GM12878 (cell line): ENCODE results near the gene RFFL. TPM values are rescaled to one million over a fixed set of nuclear protein-coding genes. Genes with fewer than 3 reads are reported as not detected.

Source experiments
- BMI1 ChIP-seq: fragments of 450-650 bp; IDR thresholded peaks from 2 replicates; pipeline ENCODE4 v1.6.1; 2016; ENCODE audit warnings: mild to moderate bottlenecking, moderate library complexity, borderline replicate concordance
- ETV6 ChIP-seq, 2 experiments: fragments of 450-650 bp in 1 of 2; IDR thresholded peaks in 1 of 2; conservative IDR thresholded peaks in 1 of 2; 2 replicates each; pipeline ENCODE4 v1.6.1; 2014; ENCODE audit warnings: antibody characterized with exemption in 1 of 2, borderline replicate concordance in 1 of 2, low read depth in 1 of 2, mild to moderate bottlenecking in 1 of 2, moderate library complexity in 1 of 2
- FOS ChIP-seq: IDR thresholded peaks from 3 replicates; pipeline ENCODE4 v1.6.1; 2011; ENCODE audit warnings: borderline replicate concordance; ENCODE audit not compliant: insufficient read length; ENCODE audit errors: extremely low read depth
- GABPA ChIP-seq: IDR thresholded peaks from 2 replicates; pipeline ENCODE4 v1.6.1; 2014; ENCODE audit warnings: antibody characterized with exemption, low read depth, mild to moderate bottlenecking, inconsistent platforms
- HCFC1 ChIP-seq: fragments of 150-350 bp; IDR thresholded peaks from 2 replicates; pipeline ENCODE4 v1.6.1; 2014; ENCODE audit warnings: low read length
- HDAC2 ChIP-seq: fragments of 200-600 bp; sonication (generic); IDR thresholded peaks from 2 replicates; pipeline ENCODE4 v1.6.1; 2017
- KDM1A ChIP-seq: fragments of 200-600 bp; sonication (generic); IDR thresholded peaks from 2 replicates; pipeline ENCODE4 v1.6.1; 2016; ENCODE audit warnings: borderline replicate concordance
- MYC ChIP-seq: IDR thresholded peaks from 2 replicates; pipeline ENCODE4 v1.6.1; 2011; ENCODE audit warnings: mild to moderate bottlenecking, low read length, moderate library complexity, inconsistent platforms; ENCODE audit not compliant: insufficient read depth, insufficient replicate concordance, insufficient read length, severe bottlenecking
- NFXL1 ChIP-seq: fragments of 450-650 bp; IDR thresholded peaks from 2 replicates; pipeline ENCODE4 v1.6.1; 2017; ENCODE audit warnings: antibody characterized with exemption, mild to moderate bottlenecking, borderline replicate concordance
- NFYA ChIP-seq: IDR thresholded peaks from 2 replicates; pipeline ENCODE4 v1.6.1; 2011; ENCODE audit warnings: low read depth, mild to moderate bottlenecking, low read length, improper control_type of control experiment, borderline replicate concordance
- NFYB ChIP-seq: IDR thresholded peaks from 2 replicates; pipeline ENCODE4 v1.6.1; 2011; ENCODE audit warnings: low read depth, mild to moderate bottlenecking, low read length, improper control_type of control experiment, moderate library complexity; ENCODE audit not compliant: insufficient read depth
- NRF1 ChIP-seq: conservative IDR thresholded peaks from 2 replicates; pipeline ENCODE4 v1.6.1; 2011; ENCODE audit warnings: mild to moderate bottlenecking, low read depth, low read length, improper control_type of control experiment
- POLR2AphosphoS2 ChIP-seq: IDR thresholded peaks from 2 replicates; pipeline ENCODE4 v1.6.1; 2011; ENCODE audit warnings: low read depth, mild to moderate bottlenecking, low read length, improper control_type of control experiment, moderate library complexity
- POU2F2 ChIP-seq: IDR thresholded peaks from 3 replicates; pipeline ENCODE4 v1.6.1; 2011; ENCODE audit warnings: low read depth, mild to moderate bottlenecking, low read length, borderline replicate concordance
- STAT1 ChIP-seq: fragments of 450-650 bp; conservative IDR thresholded peaks from 2 replicates; pipeline ENCODE4 v1.6.1; 2014; ENCODE audit warnings: antibody characterized with exemption, mild to moderate bottlenecking
- TAF1 ChIP-seq: IDR thresholded peaks from 2 replicates; pipeline ENCODE4 v1.6.1; 2011; ENCODE audit warnings: mild to moderate bottlenecking, low read depth, low read length, borderline replicate concordance
- TBL1XR1 ChIP-seq: IDR thresholded peaks from 2 replicates; pipeline ENCODE4 v1.6.1; 2012; ENCODE audit warnings: low read depth, low read length, improper control_type of control experiment
- ZNF274 ChIP-seq: IDR thresholded peaks from one replicate; pipeline ENCODE4 v1.8.0; 2011; ENCODE audit not compliant: insufficient read length, insufficient read depth
- ZNF622 ChIP-seq: fragments of 450-650 bp; IDR thresholded peaks from 2 replicates; pipeline ENCODE4 v1.6.1; 2017; ENCODE audit warnings: mild to moderate bottlenecking, inconsistent platforms
- ZSCAN29 ChIP-seq: fragments of 450-650 bp; IDR thresholded peaks from 2 replicates; pipeline ENCODE4 v1.6.1; 2017; ENCODE audit warnings: mild to moderate bottlenecking, moderate library complexity
- polyA plus RNA-seq, 11 experiments: library from polyadenylated mRNA; depleted of rRNA in 4 of 11; unstranded in 6 of 11; stranded (reverse) in 5 of 11; fragments of >200 nt; fragmentation: Nextera tagmentation in 4 of 11; fragmentation: Illumina TruSeq in 1 of 11; extraction: Ambion mirVana in 4 of 11; extraction: Trizol in 1 of 11; gene quantifications; 1 replicate in 1 of 11; 2 replicates in 10 of 11; pipeline versions ENCODE4 v1.2.1 to v1.2.3, GENCODE V29; 2011 to 2016; ENCODE audit warnings: inconsistent platforms in 2 of 11, missing spikeins in 2 of 11, low read depth in 1 of 11
- total RNA-seq, 4 experiments: library from RNA; depleted of rRNA in 3 of 4; stranded (reverse); fragments of >200 nt in 3 of 4; fragmentation: Illumina TruSeq in 1 of 4; extraction: Trizol in 1 of 4; gene quantifications; 2 replicates each; pipeline versions ENCODE4 v1.2.1 to v1.2.3, GENCODE V29; 2013 to 2021
- TF ChIP-seq, protein P1 (sequence below): IDR thresholded peaks from 2 replicates; pipeline ENCODE4 v1.6.1; 2012; ENCODE audit warnings: low read depth, low read length, improper control_type of control experiment
- TF ChIP-seq, protein P2 (sequence below): fragments of 450-650 bp; formaldehyde crosslinking; IDR thresholded peaks from 2 replicates; pipeline ENCODE4 v1.5.0; 2022; ENCODE audit warnings: mild to moderate bottlenecking, missing genetic modification characterization
- TF ChIP-seq, protein P3 (sequence below): fragments of 450-650 bp; formaldehyde crosslinking; IDR thresholded peaks from 2 replicates; pipeline ENCODE4 v1.4.0; 2022; ENCODE audit warnings: mild to moderate bottlenecking, moderate library complexity

The RFFL gene
- total and polyA plus RNA-seq, 10 of the 15 experiments (the other 5 are each of a cell fraction or from before 2014, with no cell fraction given), result 4.7 to 56.1 (median 26.9) TPM

DNA sequence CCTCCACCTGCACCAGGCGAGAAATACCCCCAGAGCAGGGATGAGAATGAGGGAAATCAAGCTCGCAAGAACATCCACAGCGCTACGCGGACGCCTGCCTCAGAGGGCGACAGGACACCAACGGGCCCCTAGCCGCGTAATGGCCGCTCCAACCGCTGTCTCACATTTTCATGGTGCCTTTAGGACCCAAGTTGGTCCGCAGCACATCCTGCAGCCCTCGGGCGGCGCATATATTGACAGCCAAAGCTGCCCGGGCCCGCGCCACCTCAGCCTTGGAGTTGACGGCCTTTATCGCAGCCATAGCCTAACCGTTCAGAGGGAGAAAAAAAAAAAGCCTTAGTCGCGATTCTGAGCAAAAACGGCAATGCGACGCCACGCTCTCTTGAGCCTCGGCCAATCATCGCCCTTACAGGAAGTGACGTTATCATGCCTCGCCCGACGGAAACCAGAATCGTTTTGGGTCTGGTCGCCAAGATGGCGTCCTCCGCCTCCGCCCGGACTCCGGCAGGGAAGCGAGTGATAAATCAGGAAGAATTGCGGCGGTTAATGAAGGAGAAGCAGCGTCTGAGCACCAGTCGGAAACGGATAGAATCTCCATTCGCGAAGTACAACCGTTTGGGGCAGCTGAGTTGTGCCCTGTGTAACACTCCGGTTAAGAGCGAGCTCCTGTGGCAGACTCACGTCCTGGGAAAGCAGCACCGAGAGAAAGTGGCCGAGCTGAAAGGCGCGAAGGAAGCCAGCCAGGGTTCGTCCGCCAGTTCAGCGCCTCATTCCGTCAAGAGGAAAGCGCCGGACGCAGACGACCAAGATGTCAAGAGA is 102.2 kb downstream of the RFFL start, which contains the start of the genes CCT6B and ZNF830 (continued):
- TF ChIP-seq, protein P1, sequence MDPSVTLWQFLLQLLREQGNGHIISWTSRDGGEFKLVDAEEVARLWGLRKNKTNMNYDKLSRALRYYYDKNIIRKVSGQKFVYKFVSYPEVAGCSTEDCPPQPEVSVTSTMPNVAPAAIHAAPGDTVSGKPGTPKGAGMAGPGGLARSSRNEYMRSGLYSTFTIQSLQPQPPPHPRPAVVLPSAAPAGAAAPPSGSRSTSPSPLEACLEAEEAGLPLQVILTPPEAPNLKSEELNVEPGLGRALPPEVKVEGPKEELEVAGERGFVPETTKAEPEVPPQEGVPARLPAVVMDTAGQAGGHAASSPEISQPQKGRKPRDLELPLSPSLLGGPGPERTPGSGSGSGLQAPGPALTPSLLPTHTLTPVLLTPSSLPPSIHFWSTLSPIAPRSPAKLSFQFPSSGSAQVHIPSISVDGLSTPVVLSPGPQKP, result peak; percentile 60
- TF ChIP-seq ZNF622, result no peak
- TF ChIP-seq POLR2AphosphoS2, result peak; percentile 70; the same call in 1 of the 2 replicates
- no peak for TF ChIP-seq BMI1
- TF ChIP-seq STAT1, result peak; percentile 19; the same call in 1 of the 2 replicates
- peak; percentile 80 for TF ChIP-seq HCFC1
- peak; percentile 64; the same call in 1 of the 2 replicates for TF ChIP-seq NFYB
- TF ChIP-seq FOS, result no peak
- TF ChIP-seq ETV6 (conservative IDR thresholded peaks at IDR 0.05 in 1 of 2, IDR thresholded peaks at IDR 0.05 in 1 of 2; ENCODE audit: borderline replicate concordance in 1 of 2, low read depth in 1 of 2), result no peak
- TF ChIP-seq KDM1A, result no peak
- TF ChIP-seq GABPA, result peak; percentile 97
- TF ChIP-seq TAF1, result peak; percentile 97
- TF ChIP-seq, protein P2, sequence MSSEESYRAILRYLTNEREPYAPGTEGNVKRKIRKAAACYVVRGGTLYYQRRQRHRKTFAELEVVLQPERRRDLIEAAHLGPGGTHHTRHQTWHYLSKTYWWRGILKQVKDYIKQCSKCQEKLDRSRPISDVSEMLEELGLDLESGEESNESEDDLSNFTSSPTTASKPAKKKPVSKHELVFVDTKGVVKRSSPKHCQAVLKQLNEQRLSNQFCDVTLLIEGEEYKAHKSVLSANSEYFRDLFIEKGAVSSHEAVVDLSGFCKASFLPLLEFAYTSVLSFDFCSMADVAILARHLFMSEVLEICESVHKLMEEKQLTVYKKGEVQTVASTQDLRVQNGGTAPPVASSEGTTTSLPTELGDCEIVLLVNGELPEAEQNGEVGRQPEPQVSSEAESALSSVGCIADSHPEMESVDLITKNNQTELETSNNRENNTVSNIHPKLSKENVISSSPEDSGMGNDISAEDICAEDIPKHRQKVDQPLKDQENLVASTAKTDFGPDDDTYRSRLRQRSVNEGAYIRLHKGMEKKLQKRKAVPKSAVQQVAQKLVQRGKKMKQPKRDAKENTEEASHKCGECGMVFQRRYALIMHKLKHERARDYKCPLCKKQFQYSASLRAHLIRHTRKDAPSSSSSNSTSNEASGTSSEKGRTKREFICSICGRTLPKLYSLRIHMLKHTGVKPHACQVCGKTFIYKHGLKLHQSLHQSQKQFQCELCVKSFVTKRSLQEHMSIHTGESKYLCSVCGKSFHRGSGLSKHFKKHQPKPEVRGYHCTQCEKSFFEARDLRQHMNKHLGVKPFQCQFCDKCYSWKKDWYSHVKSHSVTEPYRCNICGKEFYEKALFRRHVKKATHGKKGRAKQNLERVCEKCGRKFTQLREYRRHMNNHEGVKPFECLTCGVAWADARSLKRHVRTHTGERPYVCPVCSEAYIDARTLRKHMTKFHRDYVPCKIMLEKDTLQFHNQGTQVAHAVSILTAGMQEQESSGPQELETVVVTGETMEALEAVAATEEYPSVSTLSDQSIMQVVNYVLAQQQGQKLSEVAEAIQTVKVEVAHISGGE (CRISPR knock-in tag), result no peak
- no peak for TF ChIP-seq NRF1
- TF ChIP-seq ZNF274, result no peak
- TF ChIP-seq HDAC2, result peak; percentile 100
- peak; percentile 89 for TF ChIP-seq POU2F2
- TF ChIP-seq NFYA, result no peak
- TF ChIP-seq, protein P3, sequence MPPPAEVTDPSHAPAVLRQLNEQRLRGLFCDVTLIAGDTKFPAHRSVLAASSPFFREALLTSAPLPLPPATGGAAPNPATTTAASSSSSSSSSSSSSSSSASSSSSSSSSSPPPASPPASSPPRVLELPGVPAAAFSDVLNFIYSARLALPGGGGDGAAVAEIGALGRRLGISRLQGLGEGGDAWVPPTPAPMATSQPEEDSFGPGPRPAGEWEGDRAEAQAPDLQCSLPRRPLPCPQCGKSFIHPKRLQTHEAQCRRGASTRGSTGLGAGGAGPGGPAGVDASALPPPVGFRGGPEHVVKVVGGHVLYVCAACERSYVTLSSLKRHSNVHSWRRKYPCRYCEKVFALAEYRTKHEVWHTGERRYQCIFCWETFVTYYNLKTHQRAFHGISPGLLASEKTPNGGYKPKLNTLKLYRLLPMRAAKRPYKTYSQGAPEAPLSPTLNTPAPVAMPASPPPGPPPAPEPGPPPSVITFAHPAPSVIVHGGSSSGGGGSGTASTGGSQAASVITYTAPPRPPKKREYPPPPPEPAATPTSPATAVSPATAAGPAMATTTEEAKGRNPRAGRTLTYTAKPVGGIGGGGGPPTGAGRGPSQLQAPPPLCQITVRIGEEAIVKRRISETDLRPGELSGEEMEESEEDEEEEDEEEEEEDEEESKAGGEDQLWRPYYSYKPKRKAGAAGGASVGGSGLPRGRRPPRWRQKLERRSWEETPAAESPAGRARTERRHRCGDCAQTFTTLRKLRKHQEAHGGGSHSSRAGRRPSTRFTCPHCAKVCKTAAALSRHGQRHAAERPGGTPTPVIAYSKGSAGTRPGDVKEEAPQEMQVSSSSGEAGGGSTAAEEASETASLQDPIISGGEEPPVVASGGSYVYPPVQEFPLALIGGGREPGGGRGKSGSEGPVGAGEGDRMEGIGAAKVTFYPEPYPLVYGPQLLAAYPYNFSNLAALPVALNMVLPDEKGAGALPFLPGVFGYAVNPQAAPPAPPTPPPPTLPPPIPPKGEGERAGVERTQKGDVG (CRISPR knock-in tag), result no peak
- no peak for TF ChIP-seq TBL1XR1
- no peak for TF ChIP-seq NFXL1
- no peak for TF ChIP-seq ZSCAN29
- no peak for TF ChIP-seq MYC
